Measurements from ENCODE around the gene FAM13A. TPM values are rescaled to one million over a fixed set of nuclear protein-coding genes. Genes with fewer than 3 reads are reported as not detected.

The FAM13A gene
- total and polyA plus RNA-seq, 2 of the 8 experiments (the other 6 are each of a cell fraction or from before 2014, with no cell fraction given) = 7.1 to 16.5 TPM

DNA sequence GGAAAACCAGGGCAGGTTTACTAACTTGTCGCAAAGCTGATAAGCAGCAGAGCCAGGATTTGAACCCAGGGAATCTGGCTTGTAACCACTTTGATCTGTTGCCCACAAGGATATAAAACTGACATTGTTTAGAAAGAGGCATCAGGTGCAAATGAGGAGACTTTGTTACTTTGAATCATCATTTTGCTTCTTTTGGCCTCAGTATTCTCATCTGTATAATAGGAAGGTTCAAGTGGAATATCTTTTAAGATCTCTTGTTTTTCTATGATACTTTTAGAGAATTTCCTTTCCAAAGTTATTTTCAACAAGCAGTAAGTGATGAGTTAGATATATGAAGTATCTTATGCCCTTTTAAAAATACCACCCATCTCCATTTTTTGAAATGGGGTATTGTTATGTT is 301.5 kb downstream of the FAM13A start:
- Histone ChIP-seq H2BK20ac (ENCODE audit: low read length) (no peak overlapping the region), H2BK15ac (ENCODE audit: low read length) (no peak overlapping the region), H3K27ac (ENCODE audit: low read depth, low read length) (no peak overlapping the region), H3K4me2 (ENCODE audit: insufficient read depth in 1 of 2, low read depth in 2 of 2, low read length in 2 of 2) (no peak overlapping the region), H4K5ac (ENCODE audit: insufficient read length, low read depth, low read length) (no peak overlapping the region), H3K14ac (ENCODE audit: insufficient read length) (no peak overlapping the region), H3K4me1 (replicated peaks in 1 of 4; ENCODE audit: control insufficient read depth in 3 of 4, insufficient read depth in 4 of 4, low read length in 3 of 4) (peaks cover 3 to 11% (median 7%) of the 10 kb centered on the region in 4 experiments; a peak in 4 of 7 replicates), H2AFZ (ENCODE audit: low read length) (no peak overlapping the region), H3K23me2 (ENCODE audit: low read depth, low read length) (no peaks in the 10 kb centered on the region), H3K4ac (replicated peaks; ENCODE audit: insufficient read length, low read depth, low read length) (no peak overlapping the region), H4K8ac (ENCODE audit: extremely low read depth, insufficient read depth, low read length) (no peak overlapping the region), H3K9me3 (ENCODE audit: insufficient read depth in 2 of 2, low read depth in 1 of 2, low read length in 1 of 2) (no peaks in the 10 kb centered on the region), H3K4me3 (ENCODE audit: extremely low read depth in 1 of 4, insufficient read depth in 2 of 4, low read depth in 3 of 4, low read length in 4 of 4) (no peak overlapping the region), H2BK120ac (replicated peaks; ENCODE audit: low read depth, low read length) (no peak overlapping the region), H3K36me3 (ENCODE audit: control insufficient read depth in 2 of 4, insufficient read depth in 4 of 4, low read length in 3 of 4) (peaks cover 0 to 3% (median 0%) of the 10 kb centered on the region in 4 experiments; a peak in 2 of 8 replicates), H3K79me1 (ENCODE audit: low read depth, low read length) (no peaks in the 10 kb centered on the region), H4K91ac (replicated peaks; ENCODE audit: insufficient read length, low read length) (no peak overlapping the region), H3K79me2 (ENCODE audit: control insufficient read depth in 1 of 2, insufficient read depth in 2 of 2, low read length in 2 of 2) (no peaks in the 10 kb centered on the region), H3K18ac (ENCODE audit: extremely low read depth, low read length) (no peak overlapping the region), H2BK5ac (ENCODE audit: low read depth, low read length) (no peak overlapping the region), H2BK12ac (ENCODE audit: low read depth, low read length) (no peak overlapping the region), H4K20me1 (replicated peaks in 1 of 2; ENCODE audit: control insufficient read depth in 1 of 2, insufficient read depth in 2 of 2, low read length in 2 of 2) (peaks cover 0 to 3% of the 10 kb centered on the region in 2 experiments), H3K23ac (ENCODE audit: insufficient read length) (no peak overlapping the region), H3K27me3 (replicated peaks in 1 of 4; ENCODE audit: control insufficient read depth in 3 of 4, extremely low read depth in 1 of 4, insufficient read depth in 3 of 4, low read length in 3 of 4) (no peaks in the 10 kb centered on the region), H2AK5ac (ENCODE audit: low read depth, low read length) (no peak overlapping the region), H3K9ac (replicated peaks in 1 of 4; ENCODE audit: extremely low read depth in 1 of 4, low read depth in 3 of 4, low read length in 3 of 4) (no peak overlapping the region), H3K56ac (replicated peaks; ENCODE audit: insufficient read length, low read depth, low read length) (no peak overlapping the region)
- POLR2A ChIA-PET (ENCODE audit: partially characterized antibody) = no interaction called here
- 94% methylated on average over 1 of the region's 1 CpG; no CpG with 5 or more reads in 1 of the 2 experiments for WGBS, 2 experiments (ENCODE audit: extremely low coverage in 1 of 2, insufficient coverage in 1 of 2, insufficient read length in 1 of 2, insufficient replicate concordance in 2 of 2, low coverage in 1 of 2, low lambda C conversion rate in 2 of 2, missing lambda C conversion rate in 1 of 2)
- no peak for FAIRE-seq
- no peak for DNase-seq (ENCODE audit: low read depth in 1 of 2, low spot score in 2 of 2)
- CTCF ChIA-PET (ENCODE audit: partially characterized antibody) = interaction anchor here (0.8 to 2.3 kb wide), 4 partner anchors 8 to 268 kb away, joined by 3 to 7 read pairs (median 4); no protein-coding TSS in a partner anchor
- TF ChIP-seq BRCA1 (IDR thresholded peaks at IDR 0.05; ENCODE audit: low read depth, low read length) (no peak), SIX5 (IDR thresholded peaks at IDR 0.05; ENCODE audit: low read depth, low read length) (no peak), SP2 (IDR thresholded peaks at IDR 0.05; ENCODE audit: low read length) (no peak), KDM1A (IDR thresholded peaks at IDR 0.05; ENCODE audit: borderline replicate concordance, low read length) (no peak; the same call in 1 of the 2 replicates), JUND (IDR thresholded peaks at IDR 0.05; ENCODE audit: low read length) (no peak), ATF3 (IDR thresholded peaks at IDR 0.05; ENCODE audit: insufficient read depth, low read depth, low read length) (no peak), SIN3A (conservative IDR thresholded peaks at IDR 0.05 in 1 of 2, IDR thresholded peaks at IDR 0.05 in 1 of 2; ENCODE audit: low read depth in 1 of 2, low read length in 2 of 2) (no peak), CREB1 (IDR thresholded peaks at IDR 0.05) (no peak), POU5F1 (IDR thresholded peaks at IDR 0.05; ENCODE audit: low read depth, low read length) (no peak), JUN (IDR thresholded peaks at IDR 0.05; ENCODE audit: low read depth, low read length) (no peak), ASH2L (IDR thresholded peaks at IDR 0.05; ENCODE audit: low read length) (no peak), KDM4A (IDR thresholded peaks at IDR 0.05; ENCODE audit: low read depth, low read length, severe bottlenecking) (no peak), NANOG (IDR thresholded peaks at IDR 0.05; ENCODE audit: insufficient read depth, low read depth, low read length, poor library complexity, severe bottlenecking) (no peak), TAF1 (IDR thresholded peaks at IDR 0.05; ENCODE audit: low read depth, low read length) (no peak)
- TF ChIP-seq, protein P1, sequence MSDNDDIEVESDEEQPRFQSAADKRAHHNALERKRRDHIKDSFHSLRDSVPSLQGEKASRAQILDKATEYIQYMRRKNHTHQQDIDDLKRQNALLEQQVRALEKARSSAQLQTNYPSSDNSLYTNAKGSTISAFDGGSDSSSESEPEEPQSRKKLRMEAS (IDR thresholded peaks at IDR 0.05) = no peak

Measured in H1 (cell line).